NCI-H2107 treated with DMSO at 0.1 percent for 48 hours (cell line): ENCODE data around the gene GCC2.
"Not testable (repeated sequence)": the region's sequence is repeated elsewhere in the genome, so short reads cannot be mapped to it uniquely, and the experiment has no call there.

Experiments
- DNase-seq: peaks from one replicate; lab custom pipeline; 2025; ENCODE audit not compliant: unreplicated experiment; lab: John Stamatoyannopoulos, UW

GCC2 gene, protein sequence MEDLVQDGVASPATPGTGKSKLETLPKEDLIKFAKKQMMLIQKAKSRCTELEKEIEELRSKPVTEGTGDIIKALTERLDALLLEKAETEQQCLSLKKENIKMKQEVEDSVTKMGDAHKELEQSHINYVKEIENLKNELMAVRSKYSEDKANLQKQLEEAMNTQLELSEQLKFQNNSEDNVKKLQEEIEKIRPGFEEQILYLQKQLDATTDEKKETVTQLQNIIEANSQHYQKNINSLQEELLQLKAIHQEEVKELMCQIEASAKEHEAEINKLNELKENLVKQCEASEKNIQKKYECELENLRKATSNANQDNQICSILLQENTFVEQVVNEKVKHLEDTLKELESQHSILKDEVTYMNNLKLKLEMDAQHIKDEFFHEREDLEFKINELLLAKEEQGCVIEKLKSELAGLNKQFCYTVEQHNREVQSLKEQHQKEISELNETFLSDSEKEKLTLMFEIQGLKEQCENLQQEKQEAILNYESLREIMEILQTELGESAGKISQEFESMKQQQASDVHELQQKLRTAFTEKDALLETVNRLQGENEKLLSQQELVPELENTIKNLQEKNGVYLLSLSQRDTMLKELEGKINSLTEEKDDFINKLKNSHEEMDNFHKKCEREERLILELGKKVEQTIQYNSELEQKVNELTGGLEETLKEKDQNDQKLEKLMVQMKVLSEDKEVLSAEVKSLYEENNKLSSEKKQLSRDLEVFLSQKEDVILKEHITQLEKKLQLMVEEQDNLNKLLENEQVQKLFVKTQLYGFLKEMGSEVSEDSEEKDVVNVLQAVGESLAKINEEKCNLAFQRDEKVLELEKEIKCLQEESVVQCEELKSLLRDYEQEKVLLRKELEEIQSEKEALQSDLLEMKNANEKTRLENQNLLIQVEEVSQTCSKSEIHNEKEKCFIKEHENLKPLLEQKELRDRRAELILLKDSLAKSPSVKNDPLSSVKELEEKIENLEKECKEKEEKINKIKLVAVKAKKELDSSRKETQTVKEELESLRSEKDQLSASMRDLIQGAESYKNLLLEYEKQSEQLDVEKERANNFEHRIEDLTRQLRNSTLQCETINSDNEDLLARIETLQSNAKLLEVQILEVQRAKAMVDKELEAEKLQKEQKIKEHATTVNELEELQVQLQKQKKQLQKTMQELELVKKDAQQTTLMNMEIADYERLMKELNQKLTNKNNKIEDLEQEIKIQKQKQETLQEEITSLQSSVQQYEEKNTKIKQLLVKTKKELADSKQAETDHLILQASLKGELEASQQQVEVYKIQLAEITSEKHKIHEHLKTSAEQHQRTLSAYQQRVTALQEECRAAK (N-terminal part only)

GRCh38 chr2:108448678-108449409 lies at the start of gene GCC2:
Gene GCC2, plus strand, starts transcription at chr2:108449206. Its CDS starts 69 bp downstream, at chr2:108449275.
- DNase-seq, result peak; percentile 52

DNA sequence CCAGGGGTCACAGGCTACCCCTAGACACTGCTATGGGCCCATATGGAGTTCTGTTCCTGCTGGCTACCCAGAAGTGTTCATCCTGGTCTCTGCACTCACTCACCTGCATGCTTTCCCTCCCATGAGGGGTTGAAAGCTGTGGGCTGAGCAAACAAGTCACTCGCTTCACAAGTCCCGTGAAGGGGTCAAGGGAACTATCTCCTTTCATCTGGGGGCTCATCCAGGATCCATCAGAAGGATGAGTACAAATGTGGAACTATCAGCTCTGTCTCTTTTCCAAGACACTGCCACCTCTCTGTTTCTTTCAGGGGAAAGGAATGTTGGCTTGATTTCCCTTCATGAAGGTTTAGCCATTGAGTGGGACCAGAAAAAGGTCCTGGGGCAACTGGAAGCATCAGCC lies 49.5 kb upstream of the GCC2 start:
- no peak for DNase-seq

DNA sequence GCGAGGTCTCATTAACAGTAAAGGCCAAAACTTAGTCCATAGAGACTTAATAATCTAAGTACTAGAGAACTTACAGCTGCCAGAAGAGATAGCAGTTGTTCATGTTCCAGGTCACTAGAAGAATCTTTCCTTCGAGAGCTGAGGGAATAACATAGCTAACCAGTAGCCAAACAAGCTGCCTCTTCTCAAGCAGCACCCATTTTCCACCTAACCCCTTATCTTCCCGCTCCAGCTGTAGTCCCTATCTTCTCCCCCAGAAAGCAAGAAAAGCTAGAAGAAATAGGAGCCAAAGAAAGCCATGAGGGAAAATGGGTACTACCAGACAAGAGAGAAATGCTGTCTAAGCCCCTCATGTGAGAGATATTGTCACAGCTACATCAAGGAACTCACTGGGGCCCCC lies 47.2 kb upstream of the GCC2 start:
- no peak for DNase-seq

DNA sequence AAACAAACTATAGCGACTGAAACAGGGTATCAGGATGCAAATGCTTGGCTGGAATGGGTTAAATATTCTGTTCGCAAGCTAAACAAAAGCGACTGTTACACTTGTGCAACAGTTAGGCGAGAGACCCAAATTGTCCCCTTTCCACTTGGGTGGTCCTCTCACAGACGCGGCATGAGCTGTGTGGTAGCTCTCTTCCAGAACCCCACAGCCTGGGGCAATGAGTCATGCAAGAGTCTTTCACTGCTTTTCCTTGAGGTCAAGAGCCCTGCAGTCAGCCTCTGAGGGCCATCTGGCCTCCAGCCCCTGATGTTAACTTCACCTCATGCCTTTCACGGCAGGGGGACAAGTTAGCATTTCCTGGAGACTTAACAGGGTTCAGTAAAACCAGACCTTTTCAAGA lies 45.5 kb upstream of the GCC2 start:
- no peak for DNase-seq

- DNase-seq, result no peak
Observed at GRCh38 chr2:108404784-108405397, 44.1 kb upstream of the GCC2 start.

DNA sequence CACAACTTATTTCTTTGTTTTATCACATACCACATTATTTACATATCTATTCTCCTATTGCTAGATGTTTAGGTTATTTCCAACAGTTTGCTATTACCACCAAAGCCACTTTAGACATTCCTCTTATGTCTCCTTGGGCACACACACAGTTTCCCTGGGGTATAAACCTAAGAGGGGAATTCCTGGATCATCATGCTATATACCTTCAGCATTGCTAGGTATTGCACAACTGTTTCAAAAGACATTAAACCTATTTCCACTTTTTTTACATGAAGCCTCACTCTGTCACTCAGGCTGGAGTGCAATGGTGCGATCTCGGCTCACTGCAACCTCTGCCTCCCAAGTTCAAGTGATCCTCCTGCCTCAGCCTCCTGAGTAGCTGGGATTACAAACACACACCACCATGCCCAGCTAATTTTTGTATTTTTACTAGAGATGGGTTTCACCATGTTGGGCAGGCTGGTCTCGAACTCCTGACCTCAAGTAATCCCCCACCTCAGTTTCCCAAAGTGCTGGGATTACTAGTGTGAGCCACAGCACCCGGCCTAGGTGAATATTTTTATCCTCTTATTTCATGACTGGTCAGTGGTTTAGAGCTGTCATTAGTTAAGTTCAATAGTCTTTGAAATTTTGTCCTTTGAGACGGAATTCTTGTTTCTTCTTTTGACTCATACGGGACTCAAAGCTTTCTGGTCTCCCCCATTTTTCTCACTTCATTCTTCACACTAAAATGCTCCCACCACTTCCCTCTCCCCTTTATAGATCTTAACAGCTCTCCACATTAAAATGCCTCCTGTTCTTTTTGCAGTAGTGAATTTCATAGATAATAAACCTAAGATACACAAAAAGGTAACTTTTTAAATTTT lies 40.9 kb upstream of the GCC2 start:
- DNase-seq, result no peak

- no peak for DNase-seq
Observed at GRCh38 chr2:108409768-108410167, 39.2 kb upstream of the GCC2 start.

- DNase-seq, result no peak
Observed at GRCh38 chr2:108412995-108413710, 35.9 kb upstream of the GCC2 start.

DNA sequence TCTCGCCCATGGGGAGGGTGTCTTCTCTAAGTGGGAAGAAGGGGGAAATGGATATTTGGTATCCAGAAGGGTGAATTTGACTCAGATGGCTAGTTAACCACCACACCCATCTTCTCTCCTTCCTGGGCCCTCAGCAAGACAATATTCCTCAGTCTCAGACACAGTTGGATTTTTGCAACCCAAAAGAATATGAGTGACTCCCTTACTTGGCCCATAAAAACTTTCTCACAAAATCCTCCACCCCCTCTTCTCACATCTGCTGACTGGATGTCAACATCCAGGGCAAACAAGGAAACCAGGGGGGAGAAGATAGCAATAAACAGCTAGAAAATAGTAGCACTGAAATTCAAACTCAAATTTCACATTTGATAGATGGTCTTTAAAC lies 35.3 kb upstream of the GCC2 start:
- no peak for DNase-seq

DNA sequence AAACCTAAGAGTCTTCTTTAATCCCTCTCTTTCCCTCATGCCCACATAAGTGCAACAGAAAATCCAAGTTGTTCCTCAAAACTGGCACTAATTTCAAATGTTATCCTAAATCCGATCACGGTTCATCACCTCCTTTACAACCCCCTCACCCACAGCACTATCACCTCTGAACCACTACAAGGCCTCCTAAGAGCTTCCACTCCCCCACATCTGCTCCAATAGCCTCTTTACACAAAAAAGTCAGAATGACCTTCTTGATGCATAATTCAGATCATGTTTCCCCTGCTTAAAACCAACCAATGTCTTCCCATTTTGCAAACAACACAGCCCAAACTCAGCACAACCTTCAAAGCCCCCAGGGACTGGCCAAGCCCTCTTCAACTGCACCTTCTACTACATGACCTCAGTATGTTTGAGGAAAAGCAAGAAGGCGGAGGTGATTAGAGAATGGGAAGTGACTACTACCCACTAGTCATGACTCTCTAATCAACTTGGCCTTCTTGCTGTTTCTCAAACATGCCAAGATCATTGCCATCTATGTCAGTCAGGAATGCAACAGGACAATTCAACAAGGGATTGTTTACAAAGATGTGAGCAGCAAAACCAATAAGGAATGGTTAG lies 34.6 kb upstream of the GCC2 start:
- DNase-seq, result no peak

GRCh38 chr2:108414945-108415344 lies 34.1 kb upstream of the GCC2 start:
- no peak for DNase-seq

- DNase-seq, result peak; percentile 1
Observed at GRCh38 chr2:108417254-108417653, 31.8 kb upstream of the GCC2 start.

DNA sequence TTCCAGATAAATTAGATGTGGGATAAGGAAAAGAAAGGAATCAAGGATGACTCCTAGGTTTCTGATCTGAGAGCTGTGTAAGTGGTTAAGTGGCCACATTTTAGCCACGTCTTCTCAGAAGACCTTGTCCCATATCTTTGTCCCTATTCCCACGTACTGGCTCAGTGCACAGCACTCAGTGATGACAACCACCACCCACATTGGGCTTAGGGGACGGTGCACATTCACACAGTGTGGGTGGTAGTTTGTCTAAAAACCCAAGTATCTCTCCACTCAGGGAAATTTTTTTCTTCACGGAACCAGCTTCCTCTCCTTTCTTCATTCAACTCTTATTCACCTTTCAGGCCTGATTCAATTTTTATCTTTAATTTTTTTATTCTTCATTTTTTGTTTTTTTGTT lies 30.6 kb upstream of the GCC2 start:
- no peak for DNase-seq

DNA sequence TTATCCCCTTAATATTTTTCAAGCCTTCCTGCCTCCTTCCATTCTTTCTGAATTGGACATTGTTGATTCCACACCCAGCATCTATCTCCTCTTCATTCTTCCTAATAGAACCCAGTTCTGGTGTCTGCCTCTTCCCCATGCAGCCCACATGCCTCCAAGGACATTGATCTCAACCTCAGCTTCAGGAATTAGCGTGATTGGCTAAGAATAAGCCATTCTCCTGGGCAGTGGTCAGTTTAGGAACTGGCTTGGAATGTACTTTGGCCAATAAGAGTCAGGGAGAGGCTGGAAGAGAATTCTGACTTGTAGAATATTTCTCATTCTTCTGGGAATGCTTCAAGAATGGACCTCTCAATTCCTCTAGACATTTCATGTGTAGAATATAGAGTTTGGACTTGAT lies 25.9 kb upstream of the GCC2 start:
- DNase-seq, result no peak

- DNase-seq, result no peak
Observed at GRCh38 chr2:108423502-108424251, 25.3 kb upstream of the GCC2 start.

- DNase-seq, result no peak
Observed at GRCh38 chr2:108428286-108429009, 20.6 kb upstream of the GCC2 start.

- not testable (repeated sequence) for DNase-seq
Observed at GRCh38 chr2:108435578-108435977, 13.4 kb upstream of the GCC2 start.
